Lung (tissue), 12 donors: ENCODE measurements around the gene PIBF1. TPM values are rescaled to one million over a fixed set of nuclear protein-coding genes. Genes with fewer than 3 reads are reported as not detected.
"Not testable (repeated sequence)": the region's sequence is repeated elsewhere in the genome, so short reads cannot be mapped to it uniquely, and the experiment has no call there.

ENCODE experiments used
- ATAC-seq: fragments of 200-7000 bp; cut with Tn5 transposase; one replicate; pipeline ENCODE4 v1.9.1; 2020; ENCODE audit warnings: moderate number of reproducible peaks; ENCODE audit not compliant: insufficient read depth, low FRiP score
- DNase-seq, 3 donors: peaks; one replicate each; pipeline ENCODE4 v3.0.0-alpha.2; 2013 to 2017
- H3K27ac ChIP-seq, 2 donors: one replicate each; pipeline ENCODE4 v1.5.1; 2013; ENCODE audit warnings: mild to moderate bottlenecking in 2 of 2, moderate library complexity in 2 of 2, control low read depth in 1 of 2, inconsistent platforms in 1 of 2, low read depth in 1 of 2, low read length in 1 of 2
- H3K27me3 ChIP-seq, 3 donors: one replicate each; pipeline ENCODE4 v1.5.1; 2013; ENCODE audit warnings: low read length in 2 of 3; ENCODE audit not compliant: control insufficient read depth in 3 of 3, insufficient read depth in 3 of 3
- H3K36me3 ChIP-seq, 4 donors: one replicate each; pipeline ENCODE4 v1.5.1; 2013; ENCODE audit warnings: low read length in 4 of 4, mild to moderate bottlenecking in 1 of 4, moderate library complexity in 1 of 4; ENCODE audit not compliant: control insufficient read depth in 4 of 4, insufficient read depth in 4 of 4
- H3K4me1 ChIP-seq, 5 donors: one replicate each; pipeline ENCODE4 v1.5.1; 2013; ENCODE audit warnings: low read length in 5 of 5, mild to moderate bottlenecking in 2 of 5, moderate library complexity in 1 of 5; ENCODE audit not compliant: control insufficient read depth in 5 of 5, insufficient read depth in 5 of 5
- H3K4me3 ChIP-seq: one replicate; pipeline ENCODE4 v1.5.1; 2013; ENCODE audit warnings: mild to moderate bottlenecking, control low read depth, moderate library complexity
- H3K9ac ChIP-seq, 2 donors: one replicate each; pipeline ENCODE4 v1.5.1; 2013; ENCODE audit warnings: low read length in 2 of 2, control low read depth in 1 of 2; ENCODE audit not compliant: insufficient read depth in 1 of 2
- H3K9me3 ChIP-seq, 4 donors: one replicate each; pipeline ENCODE4 v1.5.1; 2013; ENCODE audit warnings: low read length in 3 of 4, mild to moderate bottlenecking in 1 of 4, moderate library complexity in 1 of 4; ENCODE audit not compliant: control insufficient read depth in 4 of 4, insufficient read depth in 3 of 4
- CTCF ChIP-seq: IDR thresholded peaks from 2 replicates; pipeline ENCODE4 v1.5.1; 2012; ENCODE audit warnings: mild to moderate bottlenecking; ENCODE audit errors: control extremely low read depth, extremely low read depth
- WGBS, 2 donors: extraction: QIAGEN DNeasy Blood & Tissue Kit; methylation state at CpG; one replicate each; pipeline ENCODE4 v1.1.7; 2013; 5-methylcytosine and 5-hydroxymethylcytosine counted together
- polyA plus RNA-seq, 2 donors: library from polyadenylated mRNA; stranded (reverse); fragments of 200-250 nt; gene quantifications; one replicate each; pipeline ENCODE4 v1.2.1, GENCODE V29; 2013
- total RNA-seq, 2 donors: library from RNA; depleted of rRNA in 1 of 2; stranded (reverse); fragments of >200 nt in 1 of 2; gene quantifications; one replicate each; pipeline ENCODE4 v1.2.1, GENCODE V29; 2014 to 2021
- donor health status: control.
- donor health status: control.
- donor health status: Bipolar disorder and iron deficiency.
- donor health status: healthy.
- donor health status: DM: yes; HTN: yes; CAD: no.

PIBF1 gene
- total and polyA plus RNA-seq, 4 donors = 8.4 to 61.1 (median 25.6) TPM

GRCh38 chr13:72932250-72932649, 150.3 kb downstream of the PIBF1 start:
- Histone ChIP-seq H3K36me3 (peaks cover 4 to 7% (median 5%) of the 10 kb centered on the region in 4 donors), H3K9me3 (no peaks in the 10 kb centered on the region), H3K27ac (no peak overlapping the region), H3K27me3 (no peaks in the 10 kb centered on the region), H3K4me3 (no peak overlapping the region), H3K9ac (no peak overlapping the region), H3K4me1 (no peaks in the 10 kb centered on the region)
- WGBS, 2 donors = 90 to 98% methylated on average over 1 of the region's 1 CpG
- ATAC-seq (no peak), DNase-seq (no peak)
- TF ChIP-seq CTCF = no peak

- 92 to 97% methylated on average over 2 of the region's 2 CpGs for WGBS, 2 donors
- DNase-seq, H3K4me1 ChIP-seq, H3K9ac ChIP-seq, H3K27ac ChIP-seq, ATAC-seq, H3K27me3 ChIP-seq, H3K9me3 ChIP-seq, H3K4me3 ChIP-seq: not testable (repeated sequence)
- peaks cover 0 to 15% (median 9%) of the 10 kb centered on the region in 4 donors for H3K36me3 ChIP-seq
Measured at GRCh38 chr13:72946267-72946666, 164.3 kb downstream of the PIBF1 start.

GRCh38 chr13:72952529-72953141, 170.7 kb downstream of the PIBF1 start:
- H3K9ac ChIP-seq = no peak overlapping the region
- no peak overlapping the region for H3K4me3 ChIP-seq
- no peaks in the 10 kb centered on the region for H3K27me3 ChIP-seq
- TF ChIP-seq CTCF = no peak
- H3K9me3 ChIP-seq = no peaks in the 10 kb centered on the region
- WGBS, 2 donors = 77 to 81% methylated on average over 1 of the region's 1 CpG
- H3K36me3 ChIP-seq = peaks cover 4 to 8% (median 5%) of the 10 kb centered on the region in 4 donors
- H3K4me1 ChIP-seq = peaks cover 0 to 1% (median 0%) of the 10 kb centered on the region in 5 donors
- no peak overlapping the region for H3K27ac ChIP-seq
- ATAC-seq (no peak), DNase-seq (no peak)

GRCh38 chr13:72953391-72953965, 171.5 kb downstream of the PIBF1 start:
- H3K4me3 ChIP-seq = no peak overlapping the region
- WGBS, 2 donors = 78 to 95% methylated on average over 6 of the region's 6 CpGs
- H3K36me3 ChIP-seq = peaks cover 5 to 6% (median 6%) of the 10 kb centered on the region in 4 donors
- no peaks in the 10 kb centered on the region for H3K9me3 ChIP-seq
- DNase-seq = peak; percentile 34 to 68 (median 61)
- no peaks in the 10 kb centered on the region for H3K27me3 ChIP-seq
- H3K4me1 ChIP-seq = peaks cover 0 to 1% (median 0%) of the 10 kb centered on the region in 5 donors
- no peak overlapping the region for H3K9ac ChIP-seq
- H3K27ac ChIP-seq = no peak overlapping the region
- no peak for ATAC-seq
- TF ChIP-seq CTCF = no peak
